H1 (cell line): Measurements from ENCODE around the gene SLC35B1. TPM values are rescaled to one million over a fixed set of nuclear protein-coding genes. Genes with fewer than 3 reads are reported as not detected.

Source experiments
- CTCF ChIA-PET: fragments of 300-600 bp; sonication (Branson Sonifier 250); formaldehyde crosslinking; loops from one replicate; lab custom pipeline; 2021; ENCODE audit not compliant: partially characterized antibody; lab: Charles Lee
- POLR2A ChIA-PET: fragments of 300-600 bp; sonication (Branson Sonifier 250); formaldehyde crosslinking; loops from one replicate; lab custom pipeline; 2021; ENCODE audit warnings: inconsistent platforms; ENCODE audit not compliant: partially characterized antibody; lab: Charles Lee
- DNase-seq, 2 experiments: peaks; one replicate each; pipeline versions ENCODE4 v3.0.0 to v3.0.0-alpha.2; 2010 to 2022; ENCODE audit warnings: low spot score in 2 of 2, low read depth in 1 of 2, mixed read lengths in 1 of 2
- FAIRE-seq: peaks from 2 replicates; lab custom pipeline; 2011; peaks lifted over from hg19 to GRCh38; lab: Jason Lieb, UNC
- H2AFZ ChIP-seq: 2 replicates; pipeline ENCODE4 v1.8.1; 2012; ENCODE audit warnings: low read length, inconsistent platforms
- H2AK5ac ChIP-seq: 2 replicates; pipeline ENCODE4 v1.6.1; 2013; ENCODE audit warnings: low read depth, low read length
- H2BK120ac ChIP-seq: replicated peaks from 2 replicates; pipeline ENCODE3; 2013; ENCODE audit warnings: low read depth, low read length, inconsistent platforms
- H2BK12ac ChIP-seq: 2 replicates; pipeline ENCODE4 v1.6.1; 2013; ENCODE audit warnings: low read depth, low read length
- H2BK15ac ChIP-seq: 2 replicates; pipeline ENCODE4 v1.6.1; 2013; ENCODE audit warnings: low read length
- H2BK20ac ChIP-seq: 2 replicates; pipeline ENCODE4 v1.6.1; 2013; ENCODE audit warnings: low read length
- H2BK5ac ChIP-seq: 2 replicates; pipeline ENCODE4 v1.6.1; 2013; ENCODE audit warnings: low read depth, low read length
- H3K14ac ChIP-seq: 2 replicates; pipeline ENCODE4 v1.6.1; 2013; ENCODE audit warnings: inconsistent platforms; ENCODE audit not compliant: insufficient read length
- H3K18ac ChIP-seq: 2 replicates; pipeline ENCODE4 v1.6.1; 2013; ENCODE audit warnings: low read length; ENCODE audit errors: extremely low read depth
- H3K23ac ChIP-seq: 2 replicates; pipeline ENCODE4 v1.6.1; 2013; ENCODE audit warnings: inconsistent platforms; ENCODE audit not compliant: insufficient read length
- H3K23me2 ChIP-seq: 2 replicates; pipeline ENCODE4 v1.6.1; 2013; ENCODE audit warnings: low read depth, low read length
- H3K27ac ChIP-seq: 2 replicates; pipeline ENCODE4 v1.6.1; 2011; ENCODE audit warnings: low read depth, low read length, inconsistent platforms
- H3K27me3 ChIP-seq, 4 experiments: replicated peaks in 1 of 4; 1 replicate in 1 of 4; 2 replicates in 3 of 4; pipeline versions ENCODE4 v1.6.1 to v1.8.1; 2011 to 2013; ENCODE audit warnings: low read length in 3 of 4, mild to moderate bottlenecking in 3 of 4, inconsistent platforms in 2 of 4, mixed read lengths in 2 of 4, moderate library complexity in 1 of 4; ENCODE audit not compliant: control insufficient read depth in 3 of 4, insufficient read depth in 3 of 4; ENCODE audit errors: extremely low read depth in 1 of 4
- H3K36me3 ChIP-seq, 4 experiments: 2 replicates each; pipeline versions ENCODE4 v1.6.1 to v1.8.1; 2011 to 2013; ENCODE audit warnings: mild to moderate bottlenecking in 4 of 4, low read length in 3 of 4, moderate library complexity in 2 of 4, control low read depth in 1 of 4, inconsistent platforms in 1 of 4; ENCODE audit not compliant: insufficient read depth in 4 of 4, control insufficient read depth in 2 of 4
- H3K4ac ChIP-seq: replicated peaks from 2 replicates; pipeline ENCODE3; 2013; ENCODE audit warnings: low read length, low read depth, mixed read lengths, inconsistent platforms; ENCODE audit not compliant: insufficient read length
- H3K4me1 ChIP-seq, 4 experiments: replicated peaks in 1 of 4; 1 replicate in 1 of 4; 2 replicates in 3 of 4; pipeline versions ENCODE4 v1.6.1 to v1.8.1; 2011 to 2013; ENCODE audit warnings: low read length in 3 of 4, inconsistent platforms in 2 of 4, mixed read lengths in 1 of 4; ENCODE audit not compliant: insufficient read depth in 4 of 4, control insufficient read depth in 3 of 4
- H3K4me2 ChIP-seq, 2 experiments: 2 replicates each; pipeline versions ENCODE4 v1.6.1 to v1.8.1; 2011 to 2013; ENCODE audit warnings: low read depth in 2 of 2, low read length in 2 of 2, control low read depth in 1 of 2, inconsistent platforms in 1 of 2, mild to moderate bottlenecking in 1 of 2; ENCODE audit not compliant: insufficient read depth in 1 of 2
- H3K4me3 ChIP-seq, 4 experiments: fragments of 200-600, 300-600 bp in 1 of 4; sonication (generic), shearing (Covaris generic), sonication (Bioruptor Twin) in 1 of 4; 2 replicates each; pipeline versions ENCODE4 v1.5.1 to v1.8.1; 2011 to 2016; ENCODE audit warnings: low read length in 4 of 4, low read depth in 3 of 4, control low read depth in 2 of 4, inconsistent platforms in 2 of 4, mild to moderate bottlenecking in 2 of 4, mixed read lengths in 1 of 4, moderate library complexity in 1 of 4; ENCODE audit not compliant: insufficient read depth in 2 of 4; ENCODE audit errors: extremely low read depth in 1 of 4
- H3K56ac ChIP-seq: replicated peaks from 2 replicates; pipeline ENCODE3; 2013; ENCODE audit warnings: low read depth, mild to moderate bottlenecking, mixed read lengths, low read length, inconsistent platforms; ENCODE audit not compliant: insufficient read length
- H3K79me1 ChIP-seq: 2 replicates; pipeline ENCODE4 v1.6.1; 2013; ENCODE audit warnings: low read depth, low read length, control low read depth
- H3K79me2 ChIP-seq, 2 experiments: 2 replicates each; pipeline versions ENCODE4 v1.6.1 to v1.8.1; 2012 to 2013; ENCODE audit warnings: low read length in 2 of 2, mild to moderate bottlenecking in 2 of 2, inconsistent platforms in 1 of 2; ENCODE audit not compliant: insufficient read depth in 2 of 2, control insufficient read depth in 1 of 2
- H3K9ac ChIP-seq, 4 experiments: replicated peaks in 1 of 4; 1 replicate in 1 of 4; 2 replicates in 3 of 4; pipeline versions ENCODE4 v1.6.1 to v1.8.1; 2011 to 2013; ENCODE audit warnings: low read depth in 3 of 4, low read length in 3 of 4, control low read depth in 2 of 4, mild to moderate bottlenecking in 2 of 4, moderate library complexity in 2 of 4, inconsistent platforms in 1 of 4; ENCODE audit errors: extremely low read depth in 1 of 4
- H3K9me3 ChIP-seq, 2 experiments: 2 replicates each; pipeline versions ENCODE4 v1.6.1 to v1.8.1; 2012 to 2013; ENCODE audit warnings: mild to moderate bottlenecking in 2 of 2, moderate library complexity in 2 of 2, control low read depth in 1 of 2, inconsistent platforms in 1 of 2, low read depth in 1 of 2, low read length in 1 of 2, mixed read lengths in 1 of 2; ENCODE audit not compliant: insufficient read depth in 2 of 2
- H4K20me1 ChIP-seq, 2 experiments: replicated peaks in 1 of 2; 2 replicates each; pipeline versions ENCODE3 to v1.8.1; 2011 to 2013; ENCODE audit warnings: inconsistent platforms in 2 of 2, low read length in 2 of 2, mild to moderate bottlenecking in 1 of 2; ENCODE audit not compliant: insufficient read depth in 2 of 2, control insufficient read depth in 1 of 2
- H4K5ac ChIP-seq: 2 replicates; pipeline ENCODE4 v1.6.1; 2013; ENCODE audit warnings: low read length, low read depth, mixed read lengths, inconsistent platforms; ENCODE audit not compliant: insufficient read length
- H4K8ac ChIP-seq: 2 replicates; pipeline ENCODE4 v1.8.0; 2013; ENCODE audit warnings: mild to moderate bottlenecking, moderate library complexity, low read length, inconsistent platforms; ENCODE audit not compliant: insufficient read depth; ENCODE audit errors: extremely low read depth
- H4K91ac ChIP-seq: replicated peaks from 2 replicates; pipeline ENCODE3; 2013; ENCODE audit warnings: low read length, mixed read lengths, inconsistent platforms; ENCODE audit not compliant: insufficient read length
- PHF8 ChIP-seq: fragments of 200-600 bp; sonication (generic); conservative IDR thresholded peaks from 2 replicates; pipeline ENCODE4 v1.7.1; 2012; ENCODE audit warnings: low read depth, mild to moderate bottlenecking, inconsistent platforms, low read length, moderate library complexity
- POLR2A ChIP-seq, 2 experiments: IDR thresholded peaks; 1 replicate in 1 of 2; 2 replicates in 1 of 2; pipeline ENCODE4 v1.6.1; 2011; ENCODE audit warnings: low read depth in 2 of 2, low read length in 2 of 2, mild to moderate bottlenecking in 2 of 2; ENCODE audit errors: control extremely low read depth in 1 of 2
- ZNF274 ChIP-seq: IDR thresholded peaks from 2 replicates; pipeline ENCODE4 v1.7.0; 2012; ENCODE audit warnings: low read length, borderline replicate concordance; ENCODE audit errors: extremely low read depth
- WGBS, 2 experiments: shearing (Covaris generic) in 1 of 2; methylation state at CpG; one replicate each; pipeline versions ENCODE4 v1.1.6 to v1.1.7; 2013 to 2015; ENCODE audit warnings: low lambda C conversion rate in 2 of 2, mixed read lengths in 2 of 2, inconsistent platforms in 1 of 2, low coverage in 1 of 2, missing lambda C conversion rate in 1 of 2; ENCODE audit not compliant: insufficient replicate concordance in 2 of 2, insufficient coverage in 1 of 2, insufficient read length in 1 of 2; ENCODE audit errors: extremely low coverage in 1 of 2, missing lambda C conversion rate in 1 of 2; 5-methylcytosine and 5-hydroxymethylcytosine counted together
- polyA plus RNA-seq, 7 experiments: library from polyadenylated mRNA; depleted of rRNA in 3 of 7; stranded (reverse) in 5 of 7; unstranded in 2 of 7; fragments of >200 nt in 5 of 7; fragments of 200-250 nt in 2 of 7; gene quantifications; 1 replicate in 5 of 7; 2 replicates in 1 of 7; 4 replicates in 1 of 7; pipeline versions ENCODE4 v1.2.1 to v1.2.3, GENCODE V29; 2011 to 2013; ENCODE audit warnings: missing spikeins in 2 of 7, mixed read lengths in 2 of 7
- total RNA-seq: library from RNA; stranded (reverse); fragmentation: NEBNext Ultra II Directional; extraction: Animal tissue kit (Norgen Biotek cat#: 25700); gene quantifications from 2 replicates; pipeline ENCODE4 v1.2.1, GENCODE V29; 2021

SLC35B1 gene
- total and polyA plus RNA-seq, 2 of the 8 experiments (the other 6 are each of a cell fraction or from before 2014, with no cell fraction given) = 56.5 to 87.7 TPM

GRCh38 chr17:49748791-49749190, 41.0 kb upstream of the SLC35B1 start:
- no peaks in the 10 kb centered on the region for H3K23me2 ChIP-seq
- H3K4me2 ChIP-seq = no peak overlapping the region
- H2BK15ac ChIP-seq = no peak overlapping the region
- no peak overlapping the region for H2BK120ac ChIP-seq
- H3K79me1 ChIP-seq = peaks cover 2% of the 10 kb centered on the region; the same call in 1 of the 2 replicates
- ChIA-PET POLR2A (interaction anchor here (0.8 to 3.0 kb wide), 2 partner anchors 15 to 39 kb away, joined by 4 to 17 read pairs; partner anchors contain the start of genes FAM117A and KAT7), CTCF (interaction anchor here (1.1 kb wide), 1 partner anchor 45 kb away, joined by 3 read pairs; no protein-coding TSS in a partner anchor)
- no peak overlapping the region for H2BK20ac ChIP-seq
- H3K18ac ChIP-seq = no peak overlapping the region
- no peak overlapping the region for H3K9ac ChIP-seq
- H2BK5ac ChIP-seq = no peak overlapping the region
- H3K23ac ChIP-seq = no peak overlapping the region
- DNase-seq = no peak
- no peak overlapping the region for H3K4me3 ChIP-seq
- H4K8ac ChIP-seq = no peak overlapping the region
- peaks cover 0 to 44% of the 10 kb centered on the region in 2 experiments; a peak in 3 of 4 replicates for H3K79me2 ChIP-seq
- H3K27ac ChIP-seq = no peak overlapping the region
- H4K20me1 ChIP-seq = peaks cover 0 to 15% of the 10 kb centered on the region in 2 experiments
- no peak for TF ChIP-seq ZNF274
- no peak for TF ChIP-seq PHF8
- TF ChIP-seq POLR2A (IDR thresholded peaks at IDR 0.05; ENCODE audit: control extremely low read depth in 1 of 2, low read depth in 2 of 2, low read length in 2 of 2) = no peak
- TF ChIP-seq, all 59 proteins: peak for 0
- FAIRE-seq = no peak
- WGBS, 2 experiments = 92% methylated on average over 7 of the region's 7 CpGs; no CpG with 5 or more reads in 1 of the 2 experiments
- Histone ChIP-seq H3K14ac (no peak overlapping the region), H4K91ac (no peak overlapping the region), H2AK5ac (no peak overlapping the region), H4K5ac (no peak overlapping the region), H3K27me3 (no peaks in the 10 kb centered on the region), H3K56ac (no peak overlapping the region), H2AFZ (no peak overlapping the region), H3K4ac (no peak overlapping the region), H3K9me3 (no peaks in the 10 kb centered on the region), H2BK12ac (no peak overlapping the region), H3K36me3 (peaks cover 0 to 4% (median 0%) of the 10 kb centered on the region in 4 experiments; a peak in 3 of 8 replicates), H3K4me1 (peaks cover 0 to 2% (median 0%) of the 10 kb centered on the region in 4 experiments; a peak in 2 of 7 replicates)
